Liver (tissue), 9 donors: ENCODE measurements around the gene RNF175. TPM values are rescaled to one million over a fixed set of nuclear protein-coding genes. Genes with fewer than 3 reads are reported as not detected.

Experiments used
- DNase-seq: peaks from one replicate; pipeline ENCODE4 v3.0.0-alpha.2; 2017; ENCODE audit warnings: low spot score
- H3K27ac ChIP-seq, 2 donors: one replicate each; pipeline ENCODE4 v1.7.0; 2013; ENCODE audit warnings: inconsistent platforms in 2 of 2, low read length in 2 of 2, control low read depth in 1 of 2, low read depth in 1 of 2, mild to moderate bottlenecking in 1 of 2
- H3K27me3 ChIP-seq, 4 donors: one replicate each; pipeline versions ENCODE4 v1.6.1 to v1.7.0; 2013; ENCODE audit warnings: low read length in 3 of 4, inconsistent platforms in 1 of 4, mild to moderate bottlenecking in 1 of 4, moderate library complexity in 1 of 4; ENCODE audit not compliant: control insufficient read depth in 4 of 4, insufficient read depth in 4 of 4
- H3K36me3 ChIP-seq, 4 donors: one replicate each; pipeline versions ENCODE4 v1.6.1 to v1.7.0; 2013; ENCODE audit warnings: low read length in 3 of 4, mild to moderate bottlenecking in 3 of 4, low read depth in 1 of 4, moderate library complexity in 1 of 4; ENCODE audit not compliant: control insufficient read depth in 4 of 4, insufficient read depth in 3 of 4
- H3K4me1 ChIP-seq, 4 donors: one replicate each; pipeline versions ENCODE4 v1.6.1 to v1.7.0; 2013; ENCODE audit warnings: low read length in 3 of 4, mild to moderate bottlenecking in 3 of 4, moderate library complexity in 1 of 4; ENCODE audit not compliant: control insufficient read depth in 4 of 4, insufficient read depth in 4 of 4
- H3K4me3 ChIP-seq, 3 donors: one replicate each; pipeline versions ENCODE4 v1.6.1 to v1.7.0; 2013; ENCODE audit warnings: low read length in 3 of 3, control low read depth in 1 of 3, low read depth in 1 of 3, mild to moderate bottlenecking in 1 of 3
- H3K9ac ChIP-seq, 2 donors: one replicate each; pipeline ENCODE4 v1.7.0; 2013; ENCODE audit warnings: low read length in 2 of 2, mild to moderate bottlenecking in 2 of 2, moderate library complexity in 2 of 2, control low read depth in 1 of 2, low read depth in 1 of 2
- H3K9me3 ChIP-seq, 4 donors: one replicate each; pipeline versions ENCODE4 v1.6.1 to v1.7.0; 2013; ENCODE audit warnings: low read length in 3 of 4; ENCODE audit not compliant: control insufficient read depth in 4 of 4
- ATF3 ChIP-seq: IDR thresholded peaks from 2 replicates; pipeline ENCODE4 v1.6.1; 2016; ENCODE audit warnings: antibody characterized with exemption
- CTCF ChIP-seq: fragments of 150-350 bp; IDR thresholded peaks from 2 replicates; pipeline ENCODE4 v1.5.1; 2017; ENCODE audit warnings: improper control_type of control experiment, low read depth, low read length; ENCODE audit not compliant: missing input control
- EGR1 ChIP-seq, 2 donors: IDR thresholded peaks; 2 replicates each; pipeline ENCODE4 v1.6.1; 2016 to 2018; ENCODE audit warnings: antibody characterized with exemption in 2 of 2, low read depth in 2 of 2
- FOXA1 ChIP-seq: IDR thresholded peaks from 2 replicates; pipeline ENCODE4 v1.6.1; 2016; ENCODE audit warnings: antibody characterized with exemption
- FOXA2 ChIP-seq: IDR thresholded peaks from 2 replicates; pipeline ENCODE4 v1.6.1; 2016; ENCODE audit warnings: antibody characterized with exemption
- GABPA ChIP-seq, 2 donors: IDR thresholded peaks in 1 of 2; conservative IDR thresholded peaks in 1 of 2; 2 replicates each; pipeline ENCODE4 v1.6.1; 2016; ENCODE audit warnings: antibody characterized with exemption in 2 of 2, mild to moderate bottlenecking in 1 of 2, moderate library complexity in 1 of 2
- HNF4G ChIP-seq: IDR thresholded peaks from 2 replicates; pipeline ENCODE4 v1.6.1; 2016; ENCODE audit warnings: antibody characterized with exemption
- JUND ChIP-seq, 2 donors: IDR thresholded peaks; 2 replicates each; pipeline ENCODE4 v1.6.1; 2016; ENCODE audit warnings: antibody characterized with exemption in 2 of 2
- MAX ChIP-seq: IDR thresholded peaks from 2 replicates; pipeline ENCODE4 v1.6.1; 2016; ENCODE audit warnings: antibody characterized with exemption
- NR2F2 ChIP-seq: IDR thresholded peaks from 2 replicates; pipeline ENCODE4 v1.6.1; 2016; ENCODE audit warnings: antibody characterized with exemption
- RAD21 ChIP-seq, 2 donors: IDR thresholded peaks; 2 replicates each; pipeline ENCODE4 v1.6.1; 2016; ENCODE audit warnings: antibody characterized with exemption in 2 of 2, mild to moderate bottlenecking in 2 of 2
- RXRA ChIP-seq, 2 donors: IDR thresholded peaks; 2 replicates each; pipeline ENCODE4 v1.6.1; 2017 to 2018; ENCODE audit warnings: antibody characterized with exemption in 2 of 2, mild to moderate bottlenecking in 1 of 2
- SP1 ChIP-seq: IDR thresholded peaks from 2 replicates; pipeline ENCODE4 v1.6.1; 2018; ENCODE audit warnings: antibody characterized with exemption, mild to moderate bottlenecking
- TAF1 ChIP-seq: conservative IDR thresholded peaks from 2 replicates; pipeline ENCODE4 v1.6.1; 2016; ENCODE audit warnings: antibody characterized with exemption, mild to moderate bottlenecking
- YY1 ChIP-seq: IDR thresholded peaks from 2 replicates; pipeline ENCODE4 v1.6.1; 2016; ENCODE audit warnings: antibody characterized with exemption, mild to moderate bottlenecking
- WGBS: extraction: QIAGEN DNeasy Blood & Tissue Kit; methylation state at CpG from one replicate; pipeline ENCODE4 v1.1.7; 2013; 5-methylcytosine and 5-hydroxymethylcytosine counted together
- polyA plus RNA-seq, 2 donors: library from polyadenylated mRNA; stranded (reverse) in 1 of 2; unstranded in 1 of 2; fragments of 200-250 nt in 1 of 2; fragments of >200 nt in 1 of 2; fragmentation: Nextera tagmentation in 1 of 2; extraction: Ambion mirVana in 1 of 2; gene quantifications; one replicate each; pipeline versions ENCODE4 v1.2.1 to v1.2.3, GENCODE V29; 2013 to 2015
- total RNA-seq, 2 donors: library from RNA; depleted of rRNA; stranded (reverse); fragments of >200 nt; gene quantifications; one replicate each; pipeline ENCODE4 v1.2.3, GENCODE V29; 2014
- TF ChIP-seq, protein P1 (sequence below): IDR thresholded peaks from 2 replicates; pipeline ENCODE4 v1.6.1; 2016; ENCODE audit warnings: antibody characterized with exemption, mild to moderate bottlenecking
- TF ChIP-seq, protein P2 (sequence below): IDR thresholded peaks from 2 replicates; pipeline ENCODE4 v1.6.1; 2016; ENCODE audit warnings: antibody characterized with exemption
- donor health status: healthy.
- donor health status: healthy.
- donor health status: healthy.
- donor health status: healthy.
- donor health status: healthy.

The RNF175 gene
- total and polyA plus RNA-seq, 4 donors, result 0.08 to 0.65 (median 0.24) TPM; not detected in 1

GRCh38 chr4:153729895-153730294 lies 29.9 kb downstream of the RNF175 start (continued):
- TF ChIP-seq, protein P1, sequence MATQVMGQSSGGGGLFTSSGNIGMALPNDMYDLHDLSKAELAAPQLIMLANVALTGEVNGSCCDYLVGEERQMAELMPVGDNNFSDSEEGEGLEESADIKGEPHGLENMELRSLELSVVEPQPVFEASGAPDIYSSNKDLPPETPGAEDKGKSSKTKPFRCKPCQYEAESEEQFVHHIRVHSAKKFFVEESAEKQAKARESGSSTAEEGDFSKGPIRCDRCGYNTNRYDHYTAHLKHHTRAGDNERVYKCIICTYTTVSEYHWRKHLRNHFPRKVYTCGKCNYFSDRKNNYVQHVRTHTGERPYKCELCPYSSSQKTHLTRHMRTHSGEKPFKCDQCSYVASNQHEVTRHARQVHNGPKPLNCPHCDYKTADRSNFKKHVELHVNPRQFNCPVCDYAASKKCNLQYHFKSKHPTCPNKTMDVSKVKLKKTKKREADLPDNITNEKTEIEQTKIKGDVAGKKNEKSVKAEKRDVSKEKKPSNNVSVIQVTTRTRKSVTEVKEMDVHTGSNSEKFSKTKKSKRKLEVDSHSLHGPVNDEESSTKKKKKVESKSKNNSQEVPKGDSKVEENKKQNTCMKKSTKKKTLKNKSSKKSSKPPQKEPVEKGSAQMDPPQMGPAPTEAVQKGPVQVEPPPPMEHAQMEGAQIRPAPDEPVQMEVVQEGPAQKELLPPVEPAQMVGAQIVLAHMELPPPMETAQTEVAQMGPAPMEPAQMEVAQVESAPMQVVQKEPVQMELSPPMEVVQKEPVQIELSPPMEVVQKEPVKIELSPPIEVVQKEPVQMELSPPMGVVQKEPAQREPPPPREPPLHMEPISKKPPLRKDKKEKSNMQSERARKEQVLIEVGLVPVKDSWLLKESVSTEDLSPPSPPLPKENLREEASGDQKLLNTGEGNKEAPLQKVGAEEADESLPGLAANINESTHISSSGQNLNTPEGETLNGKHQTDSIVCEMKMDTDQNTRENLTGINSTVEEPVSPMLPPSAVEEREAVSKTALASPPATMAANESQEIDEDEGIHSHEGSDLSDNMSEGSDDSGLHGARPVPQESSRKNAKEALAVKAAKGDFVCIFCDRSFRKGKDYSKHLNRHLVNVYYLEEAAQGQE, result no peak
- TF ChIP-seq ATF3 (no peak), RXRA (IDR thresholded peaks at IDR 0.05) (no peak)

- Histone ChIP-seq H3K27me3 (no peaks in the 10 kb centered on the region), H3K36me3 (no peaks in the 10 kb centered on the region), H3K4me1 (peaks cover 3 to 10% (median 7%) of the 10 kb centered on the region in 4 donors), H3K27ac (no peak overlapping the region), H3K4me3 (no peak overlapping the region), H3K9me3 (no peaks in the 10 kb centered on the region), H3K9ac (no peak overlapping the region)
- TF ChIP-seq NR2F2 (no peak), JUND (IDR thresholded peaks at IDR 0.05) (no peak), RAD21 (IDR thresholded peaks at IDR 0.05) (no peak), EGR1 (IDR thresholded peaks at IDR 0.05; ENCODE audit: low read depth in 2 of 2) (no peak), FOXA1 (no peak), RXRA (IDR thresholded peaks at IDR 0.05) (no peak), HNF4G (no peak), YY1 (no peak), MAX (no peak), CTCF (no peak), TAF1 (no peak), GABPA (IDR thresholded peaks at IDR 0.05 in 1 of 2, conservative IDR thresholded peaks at IDR 0.05 in 1 of 2) (no peak), FOXA2 (no peak), ATF3 (no peak), SP1 (no peak)
- TF ChIP-seq, protein P2, sequence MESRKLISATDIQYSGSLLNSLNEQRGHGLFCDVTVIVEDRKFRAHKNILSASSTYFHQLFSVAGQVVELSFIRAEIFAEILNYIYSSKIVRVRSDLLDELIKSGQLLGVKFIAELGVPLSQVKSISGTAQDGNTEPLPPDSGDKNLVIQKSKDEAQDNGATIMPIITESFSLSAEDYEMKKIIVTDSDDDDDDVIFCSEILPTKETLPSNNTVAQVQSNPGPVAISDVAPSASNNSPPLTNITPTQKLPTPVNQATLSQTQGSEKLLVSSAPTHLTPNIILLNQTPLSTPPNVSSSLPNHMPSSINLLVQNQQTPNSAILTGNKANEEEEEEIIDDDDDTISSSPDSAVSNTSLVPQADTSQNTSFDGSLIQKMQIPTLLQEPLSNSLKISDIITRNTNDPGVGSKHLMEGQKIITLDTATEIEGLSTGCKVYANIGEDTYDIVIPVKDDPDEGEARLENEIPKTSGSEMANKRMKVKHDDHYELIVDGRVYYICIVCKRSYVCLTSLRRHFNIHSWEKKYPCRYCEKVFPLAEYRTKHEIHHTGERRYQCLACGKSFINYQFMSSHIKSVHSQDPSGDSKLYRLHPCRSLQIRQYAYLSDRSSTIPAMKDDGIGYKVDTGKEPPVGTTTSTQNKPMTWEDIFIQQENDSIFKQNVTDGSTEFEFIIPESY, result no peak
- TF ChIP-seq, protein P1, result no peak
- DNase-seq, result no peak
- 68% methylated on average over 4 of the region's 4 CpGs for WGBS
These were observed 31.2 kb downstream of the RNF175 start for GRCh38 chr4:153728660-153729059.
